NOMO-1 (cell line): Measurements from ENCODE around the gene LFNG.

ENCODE experiments used
- DNase-seq, 2 experiments: peaks; one replicate each; lab custom pipeline; 2025; ENCODE audit not compliant: unreplicated experiment in 2 of 2; lab: John Stamatoyannopoulos, UW

Gene LFNG

GRCh38 chr7:2515424-2516193 is 4.0 kb upstream of the LFNG start:
- DNase-seq, result no peak

GRCh38 chr7:2516194-2516555 is 3.4 kb upstream of the LFNG start:
- no peak for DNase-seq

GRCh38 chr7:2517026-2517425 is 2.5 kb upstream of the LFNG start:
- DNase-seq, result no peak

GRCh38 chr7:2517678-2518507 is 1.7 kb upstream of the LFNG start:
- DNase-seq, result no peak

DNA sequence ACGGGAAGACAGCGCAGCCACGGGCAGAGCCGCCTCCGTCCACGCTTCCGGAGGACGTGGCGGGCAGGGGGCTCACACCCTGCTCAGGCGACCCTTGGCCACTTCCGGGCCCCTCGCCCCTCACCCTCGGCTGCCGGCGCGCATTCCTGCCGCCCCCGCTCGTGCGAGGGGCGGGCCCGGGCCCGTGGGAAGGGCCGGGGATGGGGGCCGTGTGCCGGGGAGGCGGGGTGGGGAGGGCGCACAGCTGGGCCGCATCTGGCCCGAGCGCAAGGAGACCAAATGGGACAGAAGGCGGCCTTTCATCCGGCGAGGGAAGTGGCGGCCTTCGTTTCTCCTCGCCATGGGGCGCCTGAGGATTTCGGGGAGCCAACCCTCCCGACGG is 846 bp upstream of the LFNG start:
- DNase-seq, result peak in 1 of 2 experiments; percentile 24

DNA sequence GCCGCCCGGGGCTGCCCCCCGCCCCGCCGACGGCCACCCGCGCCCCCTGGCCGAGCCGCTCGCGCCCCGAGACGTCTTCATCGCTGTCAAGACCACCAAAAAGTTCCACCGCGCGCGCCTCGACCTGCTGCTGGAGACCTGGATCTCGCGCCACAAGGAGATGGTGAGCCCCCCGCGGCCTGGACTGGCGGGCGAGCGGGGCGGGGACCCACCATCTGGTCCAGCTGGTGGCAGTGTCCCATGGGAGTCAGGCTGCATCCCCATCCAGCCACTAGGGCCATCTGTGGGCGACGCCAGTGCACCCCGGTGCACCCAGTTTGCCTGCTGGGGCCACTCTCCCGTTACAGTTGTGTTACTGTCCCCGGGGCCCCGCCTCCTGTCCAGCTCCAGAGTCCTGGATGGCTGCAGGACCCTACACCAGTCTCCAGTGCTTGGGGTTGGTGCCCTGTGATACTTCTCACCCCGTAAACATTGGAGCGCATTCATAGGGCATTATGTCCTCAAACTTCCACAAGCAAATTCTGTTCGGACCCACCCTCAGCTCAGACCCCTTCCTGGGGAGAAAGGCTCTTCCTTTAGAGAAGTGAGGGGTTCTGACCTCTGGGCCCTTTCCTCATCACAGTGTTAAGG is 672 bp downstream of the LFNG start:
- peak in 1 of 2 experiments; percentile 21 for DNase-seq

- peak; percentile 17 to 20 for DNase-seq
Measured at GRCh38 chr7:2520761-2521290, 1.3 kb downstream of the LFNG start.

GRCh38 chr7:2521341-2521745 is 1.8 kb downstream of the LFNG start:
- no peak for DNase-seq

DNA sequence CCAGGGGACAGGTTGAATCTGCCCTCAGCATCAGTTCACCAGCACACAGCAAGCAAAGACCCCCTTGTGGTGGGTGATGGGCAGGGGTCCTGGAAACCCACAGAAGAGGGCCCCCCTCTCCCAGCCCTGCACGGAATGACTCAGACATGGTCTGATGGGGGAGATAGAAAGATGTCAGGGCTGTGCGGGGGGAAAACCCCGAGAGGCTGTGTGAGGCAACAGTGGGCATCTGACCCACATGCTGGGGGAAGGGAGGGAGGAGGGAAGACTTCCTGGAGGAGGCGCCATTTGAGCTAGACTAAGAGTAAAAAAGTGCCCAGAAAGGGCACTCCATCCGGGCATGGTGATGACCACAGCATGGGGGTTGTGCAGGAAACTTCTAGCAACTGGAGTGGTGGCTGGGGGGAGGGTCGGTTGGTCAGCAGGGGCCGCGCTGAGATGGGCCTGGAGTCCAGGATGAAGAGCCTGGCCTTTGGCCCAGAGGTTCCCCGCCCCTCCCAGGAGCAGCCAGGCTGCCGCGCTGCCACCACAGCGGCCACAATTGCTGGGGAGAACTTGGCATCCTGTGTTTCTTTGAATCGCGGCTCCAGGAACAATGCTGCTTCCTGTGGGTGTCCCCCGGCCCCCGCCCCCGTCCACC is 2.5 kb downstream of the LFNG start:
- DNase-seq, result peak in 1 of 2 experiments; percentile 8

- DNase-seq, result no peak
Measured at GRCh38 chr7:2522780-2523433, 3.3 kb downstream of the LFNG start.

DNA sequence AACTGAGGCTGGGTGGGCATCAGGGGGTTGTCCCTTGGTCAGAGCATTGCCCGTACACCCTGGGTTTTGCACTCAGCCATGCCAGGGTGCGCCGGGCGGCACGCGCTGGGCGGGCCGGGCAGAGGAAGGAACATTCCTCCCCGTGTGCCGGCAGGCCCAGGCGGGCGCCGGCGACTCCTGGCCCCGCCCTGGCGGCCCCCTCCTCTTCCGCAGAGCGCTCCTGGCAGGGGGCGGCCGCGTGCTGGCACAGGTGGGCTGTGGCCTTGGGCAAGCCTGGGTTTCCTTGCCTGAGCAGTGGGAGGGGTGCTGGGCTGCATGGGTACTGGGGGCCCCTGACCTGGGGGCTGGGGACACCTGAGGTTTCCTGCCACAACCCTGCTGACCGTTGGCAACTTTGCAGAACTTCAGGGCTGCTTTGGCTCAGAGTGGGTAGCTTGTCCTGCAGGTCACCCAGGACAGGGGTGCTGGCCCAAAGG is 3.9 kb downstream of the LFNG start:
- DNase-seq, result no peak

DNA sequence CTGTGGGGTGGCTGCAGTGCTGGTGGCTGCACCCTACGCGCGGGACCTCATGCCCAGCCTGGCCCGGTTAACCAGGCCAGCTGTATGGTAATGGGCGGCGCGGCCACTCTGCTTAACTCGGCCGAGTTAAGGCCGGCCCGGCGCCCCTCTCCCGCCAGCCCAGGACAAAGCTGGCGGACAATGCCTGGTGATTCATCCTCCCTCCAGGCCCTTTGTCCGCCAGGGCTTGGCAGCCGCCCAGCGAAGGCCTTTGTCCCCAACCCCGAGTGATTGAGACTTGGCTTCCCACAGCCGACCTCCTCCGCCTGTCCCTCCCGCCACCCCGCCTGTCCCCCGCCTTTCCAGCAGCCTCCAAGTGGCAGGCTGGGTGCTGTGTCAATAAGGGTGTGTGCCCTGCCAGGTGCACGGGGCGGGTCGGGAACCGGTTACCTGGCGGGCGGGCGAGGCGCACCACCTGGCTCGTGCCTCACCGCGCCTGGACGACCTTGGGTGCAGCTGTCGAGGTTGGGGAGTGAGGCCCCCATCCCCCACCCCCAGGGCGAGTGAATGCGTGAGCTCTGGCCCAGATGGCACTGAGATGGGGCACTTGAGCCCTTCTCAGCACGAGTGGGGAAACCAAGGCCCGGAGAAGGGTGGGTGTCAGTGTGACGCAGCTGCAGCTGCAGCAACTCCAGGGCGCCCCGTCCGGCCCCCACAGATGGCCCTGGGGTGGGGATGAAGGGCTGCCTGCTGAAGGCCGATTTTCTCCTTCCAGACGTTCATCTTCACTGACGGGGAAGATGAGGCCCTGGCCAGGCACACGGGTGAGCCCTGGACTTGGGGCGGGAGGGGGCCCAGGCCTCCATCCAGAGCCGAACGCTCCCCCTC is 4.6 kb downstream of the LFNG start:
- no peak for DNase-seq

GRCh38 chr7:2524808-2525657 is 5.5 kb downstream of the LFNG start:
- DNase-seq, result no peak

GRCh38 chr7:2525658-2526630 is 6.4 kb downstream of the LFNG start:
- peak; percentile 2 to 7 for DNase-seq

DNA sequence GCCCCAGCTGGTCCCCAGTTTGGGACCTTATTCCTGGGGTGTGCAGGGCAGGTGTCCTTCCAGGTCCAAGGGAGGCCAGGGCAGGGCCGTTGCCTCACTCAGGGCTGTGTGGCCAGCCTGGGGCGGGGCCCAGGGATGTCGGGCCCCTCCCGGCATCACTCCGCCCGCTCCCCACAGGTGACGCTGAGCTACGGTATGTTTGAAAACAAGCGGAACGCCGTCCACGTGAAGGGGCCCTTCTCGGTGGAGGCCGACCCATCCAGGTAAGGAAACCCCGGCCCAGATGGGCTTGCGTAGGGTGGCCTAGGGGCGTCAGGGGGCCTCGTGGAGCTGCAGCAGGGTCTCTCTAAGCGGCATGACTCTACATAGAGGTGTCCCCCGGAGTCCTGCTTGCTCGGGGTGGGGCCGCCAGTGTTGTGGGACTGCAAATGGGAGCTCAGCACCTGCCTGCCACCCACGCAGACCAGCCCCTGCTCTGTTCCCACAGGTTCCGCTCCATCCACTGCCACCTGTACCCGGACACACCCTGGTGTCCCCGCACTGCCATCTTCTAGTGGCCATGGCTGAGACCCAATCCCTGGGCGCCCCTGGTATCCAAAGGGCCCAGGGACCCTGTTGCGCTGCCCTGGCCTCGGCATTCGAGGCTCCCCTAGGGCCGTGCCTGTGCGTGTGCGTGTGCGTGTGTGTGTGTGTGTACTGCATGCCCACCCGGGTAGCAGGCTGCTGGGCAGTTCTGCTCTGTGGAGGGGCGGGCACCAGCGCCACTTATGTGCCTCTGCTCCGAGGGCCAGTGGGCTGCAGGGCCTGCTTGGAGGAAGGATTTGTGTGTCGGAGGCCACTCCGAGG is 7.3 kb downstream of the LFNG start:
- DNase-seq, result no peak
